Measurements from ENCODE around the gene PHF20.
"Not testable (repeated sequence)": the region's sequence is repeated elsewhere in the genome, so short reads cannot be mapped to it uniquely, and the experiment has no call there.

Gene PHF20

GRCh38 chr20:35771689-35772562, at the start of gene PHF20:
Gene PHF20, plus strand, starts transcription at chr20:35772015. Its CDS starts 29,508 bp downstream, at chr20:35801523.
- Histone ChIP-seq H3K4me1 (ENCODE audit: control insufficient read depth, insufficient read depth, low read length) (peaks cover 44% of the 10 kb centered on the region), H3K4me3 (ENCODE audit: low read length) (peak within 1 kb of the TSS; percentile 91), H3K9me3 (ENCODE audit: control insufficient read depth, low read length) (no peaks in the 10 kb centered on the region), H3K9ac (ENCODE audit: low read length) (peak within 1 kb of the TSS; percentile 93), H3K27me3 (replicated peaks; ENCODE audit: control insufficient read depth, insufficient read depth, low read length) (no peaks in the 10 kb centered on the region), H3K36me3 (ENCODE audit: control insufficient read depth, insufficient read depth, low read length, severe bottlenecking) (peaks cover 8% of the 10 kb centered on the region)
- DNase-seq (ENCODE audit: low read depth), result peak; percentile 99

- H3K9ac ChIP-seq (ENCODE audit: low read length); H3K9me3 ChIP-seq (ENCODE audit: control insufficient read depth, low read length); H3K27me3 ChIP-seq (replicated peaks; ENCODE audit: control insufficient read depth, insufficient read depth, low read length); H3K4me3 ChIP-seq (ENCODE audit: low read length); DNase-seq (ENCODE audit: low read depth): not testable (repeated sequence)
- peaks cover 19% of the 10 kb centered on the region for H3K4me1 ChIP-seq (ENCODE audit: control insufficient read depth, insufficient read depth, low read length)
- peaks cover 98% of the 10 kb centered on the region for H3K36me3 ChIP-seq (ENCODE audit: control insufficient read depth, insufficient read depth, low read length, severe bottlenecking)
Observed at GRCh38 chr20:35723275-35723639, 48.6 kb upstream of the PHF20 start.

- not testable (repeated sequence) for H3K4me3 ChIP-seq (ENCODE audit: low read length); H3K9me3 ChIP-seq (ENCODE audit: control insufficient read depth, low read length); H3K27me3 ChIP-seq (replicated peaks; ENCODE audit: control insufficient read depth, insufficient read depth, low read length); DNase-seq (ENCODE audit: low read depth); H3K9ac ChIP-seq (ENCODE audit: low read length)
- Histone ChIP-seq H3K36me3 (ENCODE audit: control insufficient read depth, insufficient read depth, low read length, severe bottlenecking) (peaks cover 98% of the 10 kb centered on the region), H3K4me1 (ENCODE audit: control insufficient read depth, insufficient read depth, low read length) (peaks cover 17% of the 10 kb centered on the region)
Observed at GRCh38 chr20:35723652-35724320, 48.0 kb upstream of the PHF20 start.

- H3K27me3 ChIP-seq (replicated peaks; ENCODE audit: control insufficient read depth, insufficient read depth, low read length), result no peaks in the 10 kb centered on the region
- H3K4me1 ChIP-seq (ENCODE audit: control insufficient read depth, insufficient read depth, low read length), result peaks cover 14% of the 10 kb centered on the region
- H3K4me3 ChIP-seq (ENCODE audit: low read length), result no peak overlapping the region
- no peaks in the 10 kb centered on the region for H3K9me3 ChIP-seq (ENCODE audit: control insufficient read depth, low read length)
- no peak overlapping the region for H3K9ac ChIP-seq (ENCODE audit: low read length)
- H3K36me3 ChIP-seq (ENCODE audit: control insufficient read depth, insufficient read depth, low read length, severe bottlenecking), result peaks cover 98% of the 10 kb centered on the region
- no peak for DNase-seq (ENCODE audit: low read depth)
Observed at GRCh38 chr20:35724321-35725230, 47.2 kb upstream of the PHF20 start.

- Histone ChIP-seq H3K4me1 (ENCODE audit: control insufficient read depth, insufficient read depth, low read length) (peaks cover 29% of the 10 kb centered on the region), H3K4me3 (ENCODE audit: low read length) (no peak overlapping the region), H3K27me3 (replicated peaks; ENCODE audit: control insufficient read depth, insufficient read depth, low read length) (no peaks in the 10 kb centered on the region), H3K36me3 (ENCODE audit: control insufficient read depth, insufficient read depth, low read length, severe bottlenecking) (peaks cover 98% of the 10 kb centered on the region), H3K9ac (ENCODE audit: low read length) (no peak overlapping the region), H3K9me3 (ENCODE audit: control insufficient read depth, low read length) (no peaks in the 10 kb centered on the region)
- no peak for DNase-seq (ENCODE audit: low read depth)
Observed at GRCh38 chr20:35726842-35727711, 44.7 kb upstream of the PHF20 start.

GRCh38 chr20:35729283-35729807, 42.5 kb upstream of the PHF20 start:
- no peak for DNase-seq (ENCODE audit: low read depth)
- Histone ChIP-seq H3K4me3 (ENCODE audit: low read length) (no peak overlapping the region), H3K36me3 (ENCODE audit: control insufficient read depth, insufficient read depth, low read length, severe bottlenecking) (peaks cover 98% of the 10 kb centered on the region), H3K27me3 (replicated peaks; ENCODE audit: control insufficient read depth, insufficient read depth, low read length) (no peaks in the 10 kb centered on the region), H3K4me1 (ENCODE audit: control insufficient read depth, insufficient read depth, low read length) (peaks cover 37% of the 10 kb centered on the region), H3K9ac (ENCODE audit: low read length) (no peak overlapping the region), H3K9me3 (ENCODE audit: control insufficient read depth, low read length) (no peaks in the 10 kb centered on the region)

- H3K36me3 ChIP-seq (ENCODE audit: control insufficient read depth, insufficient read depth, low read length, severe bottlenecking), result peaks cover 98% of the 10 kb centered on the region
- H3K9ac ChIP-seq (ENCODE audit: low read length), result peak overlapping the region; percentile 63
- DNase-seq (ENCODE audit: low read depth), result no peak
- H3K4me3 ChIP-seq (ENCODE audit: low read length), result peak overlapping the region; percentile 10
- peaks cover 44% of the 10 kb centered on the region for H3K4me1 ChIP-seq (ENCODE audit: control insufficient read depth, insufficient read depth, low read length)
- H3K9me3 ChIP-seq (ENCODE audit: control insufficient read depth, low read length), result no peaks in the 10 kb centered on the region
- H3K27me3 ChIP-seq (replicated peaks; ENCODE audit: control insufficient read depth, insufficient read depth, low read length), result no peaks in the 10 kb centered on the region
Observed at GRCh38 chr20:35729836-35730582, 41.8 kb upstream of the PHF20 start.

- Histone ChIP-seq H3K27me3 (replicated peaks; ENCODE audit: control insufficient read depth, insufficient read depth, low read length) (no peaks in the 10 kb centered on the region), H3K36me3 (ENCODE audit: control insufficient read depth, insufficient read depth, low read length, severe bottlenecking) (peaks cover 99% of the 10 kb centered on the region), H3K9me3 (ENCODE audit: control insufficient read depth, low read length) (no peaks in the 10 kb centered on the region), H3K4me3 (ENCODE audit: low read length) (peak overlapping the region; percentile 10), H3K9ac (ENCODE audit: low read length) (peak overlapping the region; percentile 63), H3K4me1 (ENCODE audit: control insufficient read depth, insufficient read depth, low read length) (peaks cover 52% of the 10 kb centered on the region)
- no peak for DNase-seq (ENCODE audit: low read depth)
Observed at GRCh38 chr20:35730583-35731468, 41.0 kb upstream of the PHF20 start.

- Histone ChIP-seq H3K4me1 (ENCODE audit: control insufficient read depth, insufficient read depth, low read length) (peaks cover 58% of the 10 kb centered on the region), H3K4me3 (ENCODE audit: low read length) (peak overlapping the region; percentile 10), H3K36me3 (ENCODE audit: control insufficient read depth, insufficient read depth, low read length, severe bottlenecking) (peaks cover 99% of the 10 kb centered on the region), H3K9me3 (ENCODE audit: control insufficient read depth, low read length) (no peaks in the 10 kb centered on the region), H3K9ac (ENCODE audit: low read length) (peak overlapping the region; percentile 63), H3K27me3 (replicated peaks; ENCODE audit: control insufficient read depth, insufficient read depth, low read length) (no peaks in the 10 kb centered on the region)
- no peak for DNase-seq (ENCODE audit: low read depth)
Observed at GRCh38 chr20:35731469-35731788, 40.4 kb upstream of the PHF20 start.
